ENCODE results near the gene SGTB. TPM values are rescaled to one million over a fixed set of nuclear protein-coding genes. Genes with fewer than 3 reads are reported as not detected.

SGTB gene
- total RNA-seq, 1 experiment from 2014 or later, result 9.8 TPM

- intact Hi-C loops (cut with micrococcal nuclease; ENCODE audit: unreplicated experiment), result loop anchor here (2.0 to 10.0 kb wide), 4 partner anchors 52 to 254 kb away; no protein-coding TSS in a partner anchor
- Histone ChIP-seq H3K4me1 (replicated peaks; ENCODE audit: insufficient read depth) (no peaks in the 10 kb centered on the region), H3K79me2 (ENCODE audit: low read depth) (no peaks in the 10 kb centered on the region; the same call in 1 of the 2 replicates), H3K27ac (no peak overlapping the region), H3K4me2 (no peak overlapping the region), H4K20me1 (ENCODE audit: insufficient read depth) (no peaks in the 10 kb centered on the region), H3K9me2 (ENCODE audit: insufficient read depth) (no peaks in the 10 kb centered on the region), H3K36me3 (ENCODE audit: low read depth) (no peaks in the 10 kb centered on the region), H3K9me3 (ENCODE audit: insufficient read depth, low read depth) (no peaks in the 10 kb centered on the region), H3K27me3 (ENCODE audit: insufficient read depth, low read depth) (no peaks in the 10 kb centered on the region), H2AFZ (no peak overlapping the region), H3F3A (ENCODE audit: insufficient read depth, low read depth) (no peaks in the 10 kb centered on the region; the same call in 1 of the 2 replicates), H3K4me3 (no peak overlapping the region)
- BruUV-seq (replicated peaks), result no TSS peak
- DNase-seq, result peak; percentile 36 to 41
- ChIA-PET POLR2A (ENCODE audit: unreplicated experiment) (interaction anchor here (0.6 kb wide), 1 partner anchor 116 kb away, joined by 4 read pairs; no protein-coding TSS in a partner anchor), CTCF (interaction anchor here (0.5 to 0.8 kb wide), 2 partner anchors 163 to 261 kb away, joined by 3 to 4 read pairs; no protein-coding TSS in a partner anchor)
- TF ChIP-seq EZH2 (IDR thresholded peaks at IDR 0.05; ENCODE audit: low read depth) (no peak), CTCF (conservative IDR thresholded peaks at IDR 0.05) (no peak; the same call in 1 of the 2 replicates)
Measured at GRCh38 chr5:65760504-65761275, 38.8 kb upstream of the SGTB start.

- Histone ChIP-seq H3K79me2 (ENCODE audit: low read depth) (no peaks in the 10 kb centered on the region; the same call in 1 of the 2 replicates), H3K27me3 (ENCODE audit: insufficient read depth, low read depth) (no peaks in the 10 kb centered on the region), H3K36me3 (ENCODE audit: low read depth) (no peaks in the 10 kb centered on the region), H2AFZ (no peak overlapping the region), H3K4me2 (no peak overlapping the region), H3F3A (ENCODE audit: insufficient read depth, low read depth) (no peaks in the 10 kb centered on the region; the same call in 1 of the 2 replicates), H3K9me2 (ENCODE audit: insufficient read depth) (no peaks in the 10 kb centered on the region), H4K20me1 (ENCODE audit: insufficient read depth) (no peaks in the 10 kb centered on the region), H3K27ac (no peak overlapping the region), H3K9me3 (ENCODE audit: insufficient read depth, low read depth) (no peaks in the 10 kb centered on the region), H3K4me3 (no peak overlapping the region), H3K4me1 (replicated peaks; ENCODE audit: insufficient read depth) (no peaks in the 10 kb centered on the region)
- ChIA-PET CTCF (no interaction called here), POLR2A (ENCODE audit: unreplicated experiment) (no interaction called here)
- peak in 1 of 2 experiments; percentile 67 for DNase-seq
- no peak for TF ChIP-seq CTCF (conservative IDR thresholded peaks at IDR 0.05)
- no peak for TF ChIP-seq EZH2 (IDR thresholded peaks at IDR 0.05; ENCODE audit: low read depth)
- no TSS peak for BruUV-seq (replicated peaks)
- intact Hi-C loops (cut with micrococcal nuclease; ENCODE audit: unreplicated experiment), result no loop called here
Measured at GRCh38 chr5:65758546-65759144, 36.7 kb upstream of the SGTB start.

GRCh38 chr5:65753189-65753588, 31.3 kb upstream of the SGTB start:
- BruUV-seq (replicated peaks), result no TSS peak
- H3K9me2 ChIP-seq (ENCODE audit: insufficient read depth), result no peaks in the 10 kb centered on the region
- ChIA-PET POLR2A (ENCODE audit: unreplicated experiment) (no interaction called here), CTCF (no interaction called here)
- no peaks in the 10 kb centered on the region for H3K36me3 ChIP-seq (ENCODE audit: low read depth)
- DNase-seq, result no peak
- H3K79me2 ChIP-seq (ENCODE audit: low read depth), result peaks cover 14% of the 10 kb centered on the region
- H3K9me3 ChIP-seq (ENCODE audit: insufficient read depth, low read depth), result no peaks in the 10 kb centered on the region
- H2AFZ ChIP-seq, result no peak overlapping the region
- H3K27me3 ChIP-seq (ENCODE audit: insufficient read depth, low read depth), result no peaks in the 10 kb centered on the region
- H3F3A ChIP-seq (ENCODE audit: insufficient read depth, low read depth), result no peaks in the 10 kb centered on the region
- no peak overlapping the region for H3K4me2 ChIP-seq
- H3K27ac ChIP-seq, result no peak overlapping the region
- TF ChIP-seq EZH2 (IDR thresholded peaks at IDR 0.05; ENCODE audit: low read depth), result no peak
- H4K20me1 ChIP-seq (ENCODE audit: insufficient read depth), result no peaks in the 10 kb centered on the region
- H3K4me3 ChIP-seq, result no peak overlapping the region
- H3K4me1 ChIP-seq (replicated peaks; ENCODE audit: insufficient read depth), result no peaks in the 10 kb centered on the region
- intact Hi-C loops (cut with micrococcal nuclease; ENCODE audit: unreplicated experiment), result no loop called here
